CD4-positive, alpha-beta T cell treated with Interleukin-2 at 100 ng/mL for 4 hours (primary cell): Measurements from ENCODE around the gene FBXW12.
"Not testable (repeated sequence)": the region's sequence is repeated elsewhere in the genome, so short reads cannot be mapped to it uniquely, and the experiment has no call there.

ENCODE experiments used
- DNase-seq: peaks from one replicate; pipeline ENCODE4 v3.0.0-alpha.2; 2020; ENCODE audit warnings: low spot score

The FBXW12 gene, protein sequence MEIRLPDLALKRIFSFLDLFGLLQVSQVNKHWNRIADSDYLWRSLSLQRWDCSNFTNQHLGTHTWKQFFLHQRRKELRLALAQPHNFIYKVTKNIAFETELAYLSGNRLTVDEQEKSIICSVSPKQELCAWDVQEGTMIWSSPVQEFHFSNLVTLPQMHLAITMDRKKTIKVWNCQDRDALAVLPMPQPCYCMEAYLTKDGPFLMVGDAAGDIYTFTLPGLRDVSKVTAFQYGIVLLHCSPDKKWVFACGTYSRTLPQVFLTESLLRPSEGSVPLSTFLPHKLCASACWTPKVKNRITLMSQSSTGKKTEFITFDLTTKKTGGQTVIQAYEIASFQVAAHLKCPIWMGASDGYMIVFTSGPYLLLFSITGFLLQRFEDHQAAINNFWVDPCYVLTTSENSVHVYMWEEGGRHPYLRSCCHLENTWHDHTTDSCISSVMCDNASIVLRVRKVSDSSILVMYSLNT

DNA sequence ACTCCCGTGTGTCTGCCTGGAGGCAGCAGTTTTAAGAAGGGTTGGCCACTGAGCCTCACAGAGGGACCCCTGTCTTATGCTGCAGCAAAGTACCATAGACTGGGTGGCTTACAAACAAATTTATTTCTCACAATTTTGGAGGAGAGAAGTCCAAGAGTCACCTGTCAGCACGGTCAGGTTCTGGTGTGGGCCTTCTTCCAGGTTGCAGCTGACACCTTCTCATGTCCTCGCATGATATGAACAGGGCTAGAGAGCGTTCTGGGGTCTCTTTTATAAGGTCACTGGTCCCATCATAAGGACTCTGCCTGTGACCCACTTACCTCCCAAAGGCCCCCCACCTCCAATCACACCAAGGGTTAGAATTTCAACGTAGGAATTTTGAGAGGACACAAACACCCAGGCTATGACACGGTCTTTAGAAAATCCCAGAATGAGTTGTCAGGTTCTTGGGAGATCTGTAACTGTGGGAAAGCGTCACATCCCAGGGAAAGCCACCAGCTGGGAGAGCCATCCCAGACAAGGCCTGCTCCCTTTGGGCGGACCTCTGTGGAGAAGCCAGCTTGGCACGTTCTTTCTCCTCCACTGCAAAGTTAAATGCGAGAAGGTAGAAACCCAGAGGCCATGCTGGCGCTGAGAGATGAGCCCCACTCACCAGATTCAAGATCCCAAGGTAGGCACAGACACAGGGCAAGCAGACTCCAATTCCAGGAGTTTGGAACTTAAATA lies at the start of gene FBXW12:
TSS of gene FBXW12 (plus strand) at position 569 of the 726 bp plus-strand sequence. CDS start 549 bp downstream, outside the sequence.
- DNase-seq: no peak

DNA sequence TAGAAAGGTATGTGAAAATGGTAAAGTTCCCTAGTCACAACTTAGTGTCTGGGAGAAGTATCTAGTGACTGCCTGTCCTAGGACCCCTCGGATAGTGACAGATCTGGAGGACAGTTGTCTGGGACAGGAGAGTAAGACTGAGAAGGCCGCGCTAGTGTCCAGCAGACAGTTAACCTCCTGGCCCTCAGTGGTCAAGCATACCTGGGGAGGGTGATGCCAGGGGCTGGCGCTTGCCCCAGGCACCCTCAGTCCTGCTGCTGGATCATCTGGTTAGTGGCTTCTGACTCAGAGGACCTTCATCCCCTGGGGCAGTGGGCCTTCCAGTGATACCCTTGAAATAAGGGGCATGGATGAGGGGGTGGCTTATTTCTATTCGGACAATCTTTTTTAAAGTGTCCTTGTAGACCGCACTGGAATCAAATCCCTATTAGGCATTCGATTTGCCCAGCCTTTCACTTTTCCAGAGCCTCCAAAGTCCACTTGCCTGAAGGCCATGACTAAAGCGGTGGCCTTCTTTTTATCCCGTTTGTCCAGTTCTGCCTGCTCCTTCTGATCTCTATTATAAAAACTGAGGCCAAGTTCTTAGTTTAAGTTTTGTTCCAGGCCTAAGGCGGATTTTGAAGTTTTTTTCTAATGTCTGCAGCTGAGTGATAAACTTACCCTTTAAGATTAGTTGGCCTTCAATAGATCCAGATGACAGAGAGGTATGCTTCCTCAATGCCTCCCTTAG lies 40.1 kb upstream of the FBXW12 start:
- not testable (repeated sequence) for DNase-seq

DNA sequence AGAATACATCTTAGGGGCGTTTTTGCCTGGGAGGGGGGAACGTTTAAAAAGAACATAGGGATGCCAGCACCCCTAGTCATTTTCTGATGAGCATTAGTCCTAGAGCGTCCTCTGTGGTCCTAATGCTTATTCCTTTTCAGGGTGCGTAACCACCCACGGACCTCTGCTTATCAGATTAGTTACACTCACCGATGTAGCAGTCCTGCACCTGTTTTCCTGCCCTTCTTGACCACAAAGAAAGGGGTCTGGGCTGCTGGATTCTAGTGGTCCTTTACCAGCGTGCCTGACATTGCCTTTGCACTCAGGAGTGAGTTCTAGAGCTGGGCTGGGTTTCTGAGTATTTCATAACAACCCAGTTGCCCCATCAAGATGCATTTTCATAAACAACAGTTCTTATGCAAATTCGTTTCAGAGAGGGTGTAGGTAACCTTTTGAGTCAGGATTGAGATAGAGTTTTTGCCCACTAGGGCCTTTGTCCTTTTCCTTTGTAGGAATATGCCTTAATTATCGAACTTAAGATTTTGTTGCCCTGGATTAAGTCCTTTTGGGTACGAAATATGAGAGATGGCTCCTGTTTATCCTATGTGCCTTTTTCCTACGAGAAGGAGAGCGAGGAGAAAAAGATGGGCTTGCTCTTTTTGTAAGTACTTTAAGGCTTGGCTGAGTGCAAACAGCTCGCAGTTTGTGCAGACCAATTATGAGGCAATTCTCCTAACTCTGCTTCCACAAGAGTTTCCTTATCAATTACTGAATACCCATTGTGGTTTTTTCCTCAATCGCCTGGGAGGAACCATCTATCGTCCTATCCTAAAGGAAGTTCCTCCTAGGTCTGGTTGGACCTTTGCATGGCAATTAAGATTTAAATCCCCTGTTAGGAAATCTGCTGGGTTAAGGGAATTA lies 38.4 kb upstream of the FBXW12 start, which contains the start of gene SPINK8:
TSS of gene SPINK8 (minus strand) at position 316 of the 900 bp plus-strand sequence. CDS start 5,320 bp downstream, outside the sequence.
- DNase-seq: not testable (repeated sequence)

DNA sequence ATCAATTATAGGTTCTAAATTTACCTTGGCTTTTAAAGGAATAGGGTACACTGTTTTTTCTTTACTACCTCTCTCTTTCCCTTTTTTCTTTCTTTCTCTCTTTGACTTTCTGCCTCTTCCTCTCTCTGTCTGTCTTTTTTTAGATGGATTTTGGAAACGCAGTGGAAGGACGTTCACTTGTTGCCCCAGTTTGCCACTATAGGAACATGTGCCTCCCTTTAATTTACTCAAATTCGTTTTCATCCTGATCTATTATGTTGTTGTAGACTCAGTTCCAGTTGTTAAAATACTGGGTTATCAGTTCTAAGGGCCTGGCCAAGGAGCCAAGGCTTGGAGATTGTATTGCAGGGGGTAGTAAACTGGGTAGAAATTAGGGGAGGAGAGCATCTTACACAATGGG lies 37.4 kb upstream of the FBXW12 start:
- no peak for DNase-seq

GRCh38 chr3:48335286-48335685 lies 36.7 kb upstream of the FBXW12 start:
- not testable (repeated sequence) for DNase-seq

DNA sequence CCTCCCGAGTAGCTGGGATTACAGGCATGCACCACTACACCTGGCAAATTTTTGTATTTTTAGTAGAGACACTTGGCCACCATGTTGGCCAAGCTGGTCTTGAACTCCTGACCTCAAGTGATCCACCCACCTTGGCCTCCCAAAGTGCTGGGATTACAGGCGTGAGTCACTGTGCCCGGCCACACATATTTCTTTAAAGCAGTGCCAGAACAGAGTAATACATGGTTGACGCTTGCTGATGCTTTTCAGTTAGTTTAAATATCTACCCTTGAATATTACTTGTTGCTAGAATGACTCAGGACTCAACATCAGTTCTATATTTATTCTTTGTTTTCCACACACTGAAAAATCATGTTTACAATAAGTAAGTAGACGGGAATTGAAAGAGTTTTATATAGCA lies 34.5 kb upstream of the FBXW12 start:
- not testable (repeated sequence) for DNase-seq

GRCh38 chr3:48338635-48339034 lies 33.4 kb upstream of the FBXW12 start:
- no peak for DNase-seq

DNA sequence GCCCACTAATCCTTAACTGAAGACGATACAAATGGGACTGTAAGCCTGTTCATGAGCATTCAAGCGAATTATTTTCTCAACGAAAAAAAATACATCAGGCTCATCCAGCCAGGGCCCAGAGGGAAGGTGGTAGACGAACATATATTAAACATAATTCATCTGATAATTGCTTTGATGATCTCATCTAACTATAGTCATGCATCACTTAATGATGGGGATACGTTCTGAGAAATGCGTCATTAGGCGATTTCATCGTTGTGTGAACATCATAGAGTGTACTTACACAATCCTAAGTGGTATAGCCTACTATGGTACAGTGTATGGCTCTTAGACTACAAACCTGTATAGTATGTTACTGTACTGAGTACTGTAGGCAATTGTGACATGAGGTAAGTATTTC lies 28.6 kb upstream of the FBXW12 start:
- no peak for DNase-seq

GRCh38 chr3:48344867-48345507 lies 27.0 kb upstream of the FBXW12 start:
- no peak for DNase-seq

DNA sequence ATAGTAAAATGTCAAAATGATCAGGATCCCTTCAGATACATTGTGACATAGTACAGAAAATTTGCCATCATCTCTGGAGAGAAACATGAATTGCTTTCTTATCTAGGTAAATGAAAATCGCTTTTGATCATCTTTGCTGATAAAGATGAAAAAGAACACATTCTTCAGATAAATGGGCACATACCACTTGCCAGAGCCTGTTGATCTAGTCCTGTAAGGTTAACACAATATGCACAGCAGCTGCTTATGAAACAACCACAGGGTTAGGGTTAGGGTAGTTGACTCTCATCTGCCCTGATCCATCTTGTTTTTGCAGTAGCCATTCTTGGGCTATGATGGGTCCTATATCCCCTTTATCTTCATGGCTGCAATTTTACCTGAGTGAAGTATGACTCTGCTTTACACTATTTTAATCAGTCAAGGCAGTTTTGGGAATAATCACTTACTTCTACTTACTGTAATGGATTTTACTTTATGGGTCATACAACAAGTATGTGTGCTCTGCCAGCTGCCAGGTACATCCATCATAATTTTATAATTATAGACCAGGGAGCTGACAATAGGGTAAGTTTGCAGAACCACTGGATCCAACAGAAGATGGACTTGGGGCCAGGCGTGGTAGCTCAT lies 26.0 kb upstream of the FBXW12 start:
- no peak for DNase-seq

DNA sequence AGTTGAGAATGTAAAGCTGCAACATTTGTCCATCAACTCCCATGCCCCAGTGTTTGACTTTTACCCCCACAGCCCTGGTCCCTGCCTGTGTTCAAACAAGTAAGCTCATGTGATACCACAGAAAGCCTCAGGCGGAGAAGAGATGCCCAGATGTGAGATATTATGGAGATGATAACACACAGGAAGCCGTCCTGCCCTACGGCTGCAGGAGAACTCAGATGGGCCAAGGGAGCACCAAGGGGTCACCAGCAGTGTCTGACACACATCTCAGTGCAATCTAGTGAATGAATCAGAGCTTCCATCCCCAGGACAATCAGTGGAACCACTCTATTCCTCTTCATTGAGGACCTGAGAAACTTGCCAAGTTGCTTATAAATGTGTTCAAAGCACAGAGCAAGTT lies 24.5 kb upstream of the FBXW12 start:
- DNase-seq: no peak

- DNase-seq: no peak
Measured at GRCh38 chr3:48352546-48352945, 19.5 kb upstream of the FBXW12 start.

GRCh38 chr3:48353987-48354386 lies 18.0 kb upstream of the FBXW12 start:
- no peak for DNase-seq

DNA sequence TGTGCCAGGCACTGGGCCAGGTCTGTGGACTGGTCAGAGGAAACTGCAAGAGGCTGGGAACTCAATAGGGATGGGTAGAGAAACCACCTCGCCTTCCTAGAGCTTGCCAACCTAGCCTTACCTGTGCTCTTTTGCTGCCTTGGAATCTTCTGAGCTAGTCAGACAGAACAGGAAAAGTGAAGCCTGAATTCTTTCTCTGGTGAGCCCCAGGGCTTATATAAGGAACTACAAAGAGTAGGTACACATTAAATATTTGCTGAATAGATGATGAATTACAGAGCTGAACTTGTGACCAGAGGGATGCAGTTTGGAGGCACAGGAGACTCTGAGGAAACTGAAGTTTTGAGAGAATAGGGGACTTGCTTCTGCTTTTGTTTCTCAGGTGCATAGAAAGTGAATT lies 15.6 kb upstream of the FBXW12 start:
- DNase-seq: no peak

- no peak for DNase-seq
Measured at GRCh38 chr3:48361928-48362327, 10.1 kb upstream of the FBXW12 start.

GRCh38 chr3:48364840-48365239 lies 7.2 kb upstream of the FBXW12 start:
- no peak for DNase-seq

GRCh38 chr3:48367201-48367600 lies 4.8 kb upstream of the FBXW12 start:
- no peak for DNase-seq

- DNase-seq: no peak
Measured at GRCh38 chr3:48369693-48370332, 2.2 kb upstream of the FBXW12 start.

DNA sequence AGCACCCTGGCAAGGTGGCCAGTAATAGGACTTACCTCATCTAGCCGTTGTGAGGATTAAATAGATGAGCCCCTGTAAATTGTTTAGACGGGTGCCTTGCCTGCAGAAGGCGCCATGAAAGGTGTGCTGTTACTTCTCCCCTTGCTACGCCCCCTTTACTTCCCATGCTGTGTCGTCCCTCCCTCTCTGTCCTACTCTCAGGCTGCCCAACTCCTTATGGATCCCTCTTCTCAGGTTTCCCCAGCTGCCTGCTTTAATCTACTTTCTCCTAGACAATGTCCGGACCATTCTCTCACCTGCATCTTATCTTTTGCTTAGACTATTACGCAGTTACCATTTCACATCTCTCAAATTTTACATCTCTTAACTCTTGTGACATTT lies 1.7 kb upstream of the FBXW12 start:
- DNase-seq: no peak

- no peak for DNase-seq
Measured at GRCh38 chr3:48372377-48372770, 355 bp downstream of the FBXW12 start.
